Upper lobe of left lung (tissue), 6 donors: Measurements from ENCODE around the gene BLOC1S5. TPM values are rescaled to one million over a fixed set of nuclear protein-coding genes. Genes with fewer than 3 reads are reported as not detected.

Experiments used
- ATAC-seq, 2 donors: fragments of 200-7000 bp; cut with Tn5 transposase; one replicate each; pipeline ENCODE4 v1.9.1; 2022; ENCODE audit warnings: mild to moderate bottlenecking in 2 of 2, moderate library complexity in 2 of 2; ENCODE audit not compliant: low FRiP score in 2 of 2
- DNase-seq, 2 donors: peaks; one replicate each; pipeline ENCODE4 v3.0.0-alpha.2; 2019 to 2020
- H3K27ac ChIP-seq, 4 donors: fragments of 200-600 bp; sonication (generic); one replicate each; pipeline ENCODE4 v1.5.1; 2016 to 2019
- H3K27me3 ChIP-seq, 4 donors: fragments of 200-600 bp; sonication (generic); one replicate each; pipeline ENCODE4 v1.5.1; 2017 to 2019
- H3K36me3 ChIP-seq, 4 donors: fragments of 200-600 bp; sonication (generic); one replicate each; pipeline ENCODE4 v1.5.1; 2016 to 2019
- H3K4me1 ChIP-seq, 4 donors: fragments of 200-600 bp; sonication (generic); one replicate each; pipeline ENCODE4 v1.5.1; 2018 to 2019
- H3K4me3 ChIP-seq, 4 donors: fragments of 200-600 bp; sonication (generic); one replicate each; pipeline ENCODE4 v1.5.1; 2017 to 2019; ENCODE audit warnings: mild to moderate bottlenecking in 2 of 4, moderate library complexity in 1 of 4
- H3K9me3 ChIP-seq, 4 donors: fragments of 200-600 bp; sonication (generic); one replicate each; pipeline ENCODE4 v1.5.1; 2018 to 2019
- EP300 ChIP-seq, 4 donors: sonication (generic); formaldehyde crosslinking; IDR thresholded peaks; one replicate each; pipeline ENCODE4 v1.5.1; 2017; ENCODE audit warnings: antibody characterized with exemption in 4 of 4, control low read depth in 2 of 4
- POLR2A ChIP-seq, 4 donors: fragments of 450-650 bp; IDR thresholded peaks; one replicate each; pipeline ENCODE4 v1.5.1; 2016 to 2017; ENCODE audit warnings: antibody characterized with exemption in 4 of 4, mild to moderate bottlenecking in 2 of 4
- POLR2AphosphoS5 ChIP-seq, 2 donors: sonication (generic); formaldehyde crosslinking; IDR thresholded peaks; one replicate each; pipeline ENCODE4 v1.5.1; 2017; ENCODE audit warnings: antibody characterized with exemption in 2 of 2
- WGBS, 2 donors: methylation state at CpG; one replicate each; pipeline ENCODE4 v1.1.5; 2017 to 2018; 5-methylcytosine and 5-hydroxymethylcytosine counted together
- total RNA-seq, 6 donors: library from RNA; depleted of rRNA in 4 of 6; stranded (reverse); fragments of >200 nt in 4 of 6; gene quantifications; one replicate each; pipeline versions ENCODE4 v1.1.0 to v1.2.1, GENCODE V29; 2016 to 2021
- TF ChIP-seq, protein P1 (sequence below), 6 experiments: fragments of 450-650 bp in 4 of 6; fragments of 200-600 bp in 2 of 6; sonication (generic) in 2 of 6; IDR thresholded peaks; one replicate each; pipeline ENCODE4 v1.5.1; 2016 to 2019; ENCODE audit warnings: antibody characterized with exemption in 6 of 6
- donor health status: DM: no; HTN: no; CAD: no; lungs with moderate emphysema.
- donor health status: DM: no; HTN: yes; CAD: no; lungs with severe emphysema.

BLOC1S5 gene
- total RNA-seq, 6 donors from 2014 or later: 10.0 to 15.0 (median 11.9) TPM

DNA sequence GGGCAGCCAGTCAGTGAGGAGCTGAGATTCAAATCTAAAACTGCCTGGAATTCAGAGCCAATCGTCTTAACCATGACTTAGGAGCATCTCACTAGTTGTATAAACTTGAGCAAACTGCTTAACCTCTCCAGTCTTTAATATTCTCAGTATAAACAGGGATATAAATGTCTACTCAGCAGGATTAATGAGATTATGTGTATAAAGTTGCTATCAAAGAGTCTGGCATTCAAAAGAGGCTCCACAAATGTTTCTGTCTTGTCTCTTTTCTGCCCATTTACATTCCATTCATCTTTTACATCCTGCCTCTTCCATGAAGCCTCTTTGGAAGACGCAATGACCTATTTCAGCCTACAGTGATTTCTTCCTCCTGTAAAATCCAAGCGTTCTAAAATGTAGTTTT is 66.9 kb downstream of the BLOC1S5 start:
- no peak overlapping the region for H3K27ac ChIP-seq
- ATAC-seq (no peak), DNase-seq (no peak)
- 75 to 80% methylated on average over 3 of the region's 3 CpGs for WGBS, 2 donors
- no peaks in the 10 kb centered on the region for H3K27me3 ChIP-seq
- no peak overlapping the region for H3K4me3 ChIP-seq
- TF ChIP-seq EP300 (IDR thresholded peaks at IDR 0.05) (no peak), POLR2AphosphoS5 (IDR thresholded peaks at IDR 0.05) (no peak), POLR2A (IDR thresholded peaks at IDR 0.05) (no peak)
- TF ChIP-seq, protein P1, sequence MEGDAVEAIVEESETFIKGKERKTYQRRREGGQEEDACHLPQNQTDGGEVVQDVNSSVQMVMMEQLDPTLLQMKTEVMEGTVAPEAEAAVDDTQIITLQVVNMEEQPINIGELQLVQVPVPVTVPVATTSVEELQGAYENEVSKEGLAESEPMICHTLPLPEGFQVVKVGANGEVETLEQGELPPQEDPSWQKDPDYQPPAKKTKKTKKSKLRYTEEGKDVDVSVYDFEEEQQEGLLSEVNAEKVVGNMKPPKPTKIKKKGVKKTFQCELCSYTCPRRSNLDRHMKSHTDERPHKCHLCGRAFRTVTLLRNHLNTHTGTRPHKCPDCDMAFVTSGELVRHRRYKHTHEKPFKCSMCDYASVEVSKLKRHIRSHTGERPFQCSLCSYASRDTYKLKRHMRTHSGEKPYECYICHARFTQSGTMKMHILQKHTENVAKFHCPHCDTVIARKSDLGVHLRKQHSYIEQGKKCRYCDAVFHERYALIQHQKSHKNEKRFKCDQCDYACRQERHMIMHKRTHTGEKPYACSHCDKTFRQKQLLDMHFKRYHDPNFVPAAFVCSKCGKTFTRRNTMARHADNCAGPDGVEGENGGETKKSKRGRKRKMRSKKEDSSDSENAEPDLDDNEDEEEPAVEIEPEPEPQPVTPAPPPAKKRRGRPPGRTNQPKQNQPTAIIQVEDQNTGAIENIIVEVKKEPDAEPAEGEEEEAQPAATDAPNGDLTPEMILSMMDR (IDR thresholded peaks at IDR 0.05): no peak
- H3K4me1 ChIP-seq: peaks cover under 1 to 8% (median 5%) of the 10 kb centered on the region in 4 donors
- H3K9me3 ChIP-seq: no peaks in the 10 kb centered on the region
- H3K36me3 ChIP-seq: no peaks in the 10 kb centered on the region

DNA sequence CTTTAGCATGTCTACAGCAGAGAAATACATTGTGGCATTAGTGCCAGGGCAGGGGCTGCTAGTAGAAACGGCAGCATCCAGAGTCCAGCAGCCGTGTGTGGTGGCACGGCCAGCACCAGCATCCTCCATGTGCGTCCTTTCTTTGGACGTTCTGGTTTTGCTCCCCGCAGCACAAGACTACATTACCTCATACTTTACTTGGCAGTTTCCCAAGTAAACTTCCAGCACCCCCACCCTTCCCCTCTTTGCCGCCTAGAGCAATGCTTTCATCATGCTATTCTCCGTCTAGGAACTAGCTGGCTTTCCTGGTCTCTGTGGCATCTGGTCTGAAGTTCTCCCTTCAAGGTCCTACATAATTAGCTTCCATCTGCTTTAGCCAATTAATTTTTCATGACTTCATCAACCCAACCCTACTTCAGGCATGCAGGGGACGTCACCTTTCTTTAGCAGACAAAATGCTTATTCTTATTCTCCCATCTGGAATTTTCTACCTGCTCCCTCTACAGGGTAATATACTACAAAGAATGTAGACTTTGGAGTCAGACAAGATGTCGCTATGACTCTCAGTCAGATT is 67.6 kb downstream of the BLOC1S5 start:
- TF ChIP-seq EP300 (IDR thresholded peaks at IDR 0.05) (no peak), POLR2AphosphoS5 (IDR thresholded peaks at IDR 0.05) (peak in 1 of 2 donors; percentile 23)
- DNase-seq (peak; percentile 19 to 25), ATAC-seq (peak in 1 of 2 donors; percentile 66)
- Histone ChIP-seq H3K27me3 (no peaks in the 10 kb centered on the region), H3K36me3 (no peaks in the 10 kb centered on the region), H3K27ac (no peak overlapping the region), H3K4me1 (peaks cover 5 to 12% (median 7%) of the 10 kb centered on the region in 4 donors), H3K4me3 (no peak overlapping the region), H3K9me3 (no peaks in the 10 kb centered on the region)
- 33 to 36% methylated on average over 10 of the region's 10 CpGs for WGBS, 2 donors

DNA sequence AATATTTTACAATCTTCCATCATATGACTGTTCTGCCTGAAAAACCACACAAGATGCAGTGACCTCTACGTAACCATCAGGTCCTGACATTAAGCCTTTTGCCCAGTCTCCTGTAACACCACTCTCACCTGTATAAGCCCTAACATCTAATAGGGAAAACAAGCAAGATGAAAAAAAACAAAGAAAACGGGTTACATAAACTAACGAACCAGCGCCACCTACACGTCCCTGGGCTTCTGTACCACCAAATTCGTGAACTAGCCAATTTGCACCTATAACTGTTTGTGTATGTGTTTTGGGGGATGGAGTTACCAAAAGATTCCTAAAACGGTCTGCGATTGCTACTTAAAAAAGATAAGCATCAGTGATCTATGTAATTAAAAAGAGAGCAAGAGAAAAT is 70.2 kb downstream of the BLOC1S5 start:
- TF ChIP-seq POLR2AphosphoS5 (IDR thresholded peaks at IDR 0.05): no peak
- TF ChIP-seq EP300 (IDR thresholded peaks at IDR 0.05): no peak
- TF ChIP-seq, protein P1 (IDR thresholded peaks at IDR 0.05): no peak
- no peak for TF ChIP-seq POLR2A (IDR thresholded peaks at IDR 0.05)
- no peak for DNase-seq
- no peak overlapping the region for H3K4me3 ChIP-seq
- no peaks in the 10 kb centered on the region for H3K9me3 ChIP-seq
- ATAC-seq: no peak
- 78 to 80% methylated on average over 8 of the region's 8 CpGs for WGBS, 2 donors
- no peaks in the 10 kb centered on the region for H3K36me3 ChIP-seq
- peaks cover 5 to 13% (median 9%) of the 10 kb centered on the region in 4 donors for H3K4me1 ChIP-seq
- H3K27me3 ChIP-seq: no peaks in the 10 kb centered on the region
- H3K27ac ChIP-seq: no peak overlapping the region

DNA sequence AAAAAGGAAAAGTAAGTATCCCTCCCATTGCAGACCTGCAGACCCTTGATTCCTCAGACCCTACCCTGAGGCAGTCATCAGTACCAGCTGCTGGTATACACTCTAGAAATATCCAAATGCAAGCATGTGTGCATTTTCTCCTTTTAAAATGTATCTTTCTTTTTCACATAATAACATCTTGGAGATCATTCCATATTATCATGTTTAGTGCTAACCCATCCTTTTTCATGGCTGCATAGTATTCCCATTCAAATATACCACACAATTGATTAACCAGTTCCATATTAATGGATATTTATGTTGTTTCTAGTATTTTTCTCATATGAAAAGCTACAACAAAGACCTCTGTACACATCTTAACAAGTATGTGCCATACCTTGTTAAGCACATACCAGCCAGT is 70.8 kb downstream of the BLOC1S5 start:
- H3K27me3 ChIP-seq: no peaks in the 10 kb centered on the region
- H3K9me3 ChIP-seq: no peaks in the 10 kb centered on the region
- DNase-seq (no peak), ATAC-seq (no peak)
- no peak overlapping the region for H3K27ac ChIP-seq
- no peak overlapping the region for H3K4me3 ChIP-seq
- TF ChIP-seq EP300 (IDR thresholded peaks at IDR 0.05) (no peak), POLR2AphosphoS5 (IDR thresholded peaks at IDR 0.05) (no peak), POLR2A (IDR thresholded peaks at IDR 0.05) (no peak)
- TF ChIP-seq, protein P1 (IDR thresholded peaks at IDR 0.05): no peak
- peaks cover 5 to 13% (median 9%) of the 10 kb centered on the region in 4 donors for H3K4me1 ChIP-seq
- no peaks in the 10 kb centered on the region for H3K36me3 ChIP-seq

DNA sequence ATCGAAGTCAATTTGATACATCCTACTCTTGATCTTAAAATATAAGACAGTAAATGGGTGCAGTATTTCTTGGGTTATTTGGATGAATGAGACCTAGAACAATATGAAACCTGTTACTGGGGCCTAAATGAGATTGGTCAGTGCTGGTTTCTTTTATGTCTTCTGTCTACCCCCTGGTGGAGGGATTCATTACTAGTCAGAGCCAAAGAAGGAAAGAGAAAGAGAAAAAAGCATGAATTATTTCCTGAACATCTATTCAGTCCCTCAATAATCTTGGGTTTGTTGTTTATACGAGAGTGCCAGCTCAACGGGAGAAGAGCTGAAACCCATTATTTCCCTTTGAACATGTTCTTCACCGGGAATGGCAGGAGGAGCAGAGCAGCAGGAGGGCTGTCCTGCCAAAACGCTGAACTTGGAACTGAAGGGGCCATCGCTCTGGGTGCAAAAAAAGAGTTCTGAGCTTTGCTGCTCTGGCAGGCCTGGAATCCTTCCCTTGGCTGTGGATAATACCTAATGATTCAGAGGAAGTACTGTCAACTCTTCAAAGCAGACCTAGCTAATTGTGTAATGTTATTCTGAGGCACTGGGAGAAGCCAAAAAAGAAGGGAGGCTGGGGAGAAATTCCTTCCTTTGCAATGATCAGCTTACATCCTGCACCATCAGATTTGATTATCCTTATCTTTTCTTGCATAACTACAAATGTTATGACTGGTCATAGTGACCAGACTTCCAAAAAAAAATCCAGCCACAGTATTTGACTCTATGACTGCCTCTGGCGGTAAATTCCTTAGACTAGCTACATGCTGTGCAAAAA is 72.0 kb downstream of the BLOC1S5 start:
- Histone ChIP-seq H3K4me1 (peaks cover 5 to 13% (median 9%) of the 10 kb centered on the region in 4 donors), H3K9me3 (no peaks in the 10 kb centered on the region), H3K36me3 (no peaks in the 10 kb centered on the region), H3K27ac (peak overlapping the region in 2 of 4 donors; percentile 17 to 23), H3K27me3 (no peaks in the 10 kb centered on the region), H3K4me3 (no peak overlapping the region)
- TF ChIP-seq, protein P1 (IDR thresholded peaks at IDR 0.05): peak in 4 of 6 experiments; percentile 21 to 51 (median 44)
- no peak for TF ChIP-seq EP300 (IDR thresholded peaks at IDR 0.05)
- TF ChIP-seq POLR2AphosphoS5 (IDR thresholded peaks at IDR 0.05): no peak
- ATAC-seq: peak; percentile 64 to 92
- no peak for DNase-seq
- WGBS, 2 donors: 29 to 36% methylated on average over 7 of the region's 7 CpGs
